HepG2 (cell line): ENCODE results near the gene ZNHIT1. TPM values are rescaled to one million over a fixed set of nuclear protein-coding genes. Genes with fewer than 3 reads are reported as not detected.
A peak's percentile ranks its signal among the peaks of the same experiment; 100 is the strongest.

ENCODE experiments used
- ATAC-seq: fragments of 200-7000 bp; cut with Tn5 transposase; 3 replicates; pipeline ENCODE4 v1.9.1; 2020; ENCODE audit warnings: mild to moderate bottlenecking, moderate library complexity
- BruUV-seq: library from RNA; stranded (reverse); fragments of 400-500 nt; replicated peaks from 2 replicates; lab custom pipeline; 2021; lab: Mats Ljungman, UMichigan
- CTCF ChIA-PET: fragments of 300-600 bp; formaldehyde crosslinking; extraction: SDS; loops from one replicate; lab custom pipeline; 2021; ENCODE audit warnings: low total read pairs, inconsistent platforms, low intra/inter-chr PET ratio; lab: Yijun Ruan, JAX
- POLR2A ChIA-PET: fragments of 350-600 bp; sonication (Branson Sonifier 250); formaldehyde crosslinking; loops from one replicate; lab custom pipeline; 2020; ENCODE audit warnings: antibody characterized with exemption, inconsistent platforms; lab: Yijun Ruan, JAX
- DNase-seq: peaks from one replicate; pipeline ENCODE4 v3.0.0-alpha.2; 2015; ENCODE audit warnings: low spot score
- FAIRE-seq: peaks from 3 replicates; lab custom pipeline; 2011; peaks lifted over from hg19 to GRCh38; lab: Jason Lieb, UNC
- H2AFZ ChIP-seq: one replicate; pipeline ENCODE4 v1.6.1; 2011; ENCODE audit warnings: low read length, inconsistent platforms
- H3K27ac ChIP-seq: fragments of 300-600 bp; 3 replicates; pipeline ENCODE4 v1.8.0; 2011; ENCODE audit warnings: mixed run types, mild to moderate bottlenecking, mixed read lengths, low read length, inconsistent platforms; ENCODE audit not compliant: insufficient read depth; ENCODE audit errors: extremely low read length
- H3K27me3 ChIP-seq, 2 experiments: fragments of 200-600 bp in 1 of 2; 2 replicates in 1 of 2; 3 replicates in 1 of 2; pipeline versions ENCODE4 v1.6.0 to v1.8.0; 2011; ENCODE audit warnings: low read length in 2 of 2, mild to moderate bottlenecking in 2 of 2, moderate library complexity in 2 of 2, inconsistent platforms in 1 of 2; ENCODE audit not compliant: insufficient read depth in 2 of 2, control insufficient read depth in 1 of 2
- H3K36me3 ChIP-seq, 2 experiments: fragments of 200-600 bp in 1 of 2; replicated peaks in 1 of 2; 2 replicates in 1 of 2; 3 replicates in 1 of 2; pipeline versions ENCODE4 v1.5.1 to v1.8.0; 2011; ENCODE audit warnings: low read length in 2 of 2, inconsistent platforms in 1 of 2; ENCODE audit not compliant: insufficient read depth in 2 of 2, control insufficient read depth in 1 of 2
- H3K4me1 ChIP-seq: 2 replicates; pipeline ENCODE4 v1.5.1; 2012; ENCODE audit warnings: low read length, inconsistent platforms; ENCODE audit not compliant: insufficient read depth
- H3K4me2 ChIP-seq: 2 replicates; pipeline ENCODE4 v1.6.0; 2011; ENCODE audit warnings: low read depth, low read length, inconsistent platforms
- H3K4me3 ChIP-seq, 3 experiments: fragments of 200-600 bp in 1 of 3; sonication (generic), shearing (Covaris generic) in 1 of 3; replicated peaks in 1 of 3; 2 replicates each; pipeline ENCODE4 v1.5.1; 2011 to 2016; ENCODE audit warnings: low read length in 3 of 3, inconsistent platforms in 2 of 3, low read depth in 2 of 3, mild to moderate bottlenecking in 2 of 3, control low read depth in 1 of 3, mixed read lengths in 1 of 3; ENCODE audit not compliant: insufficient read depth in 1 of 3
- H3K79me2 ChIP-seq: one replicate; pipeline ENCODE4 v1.6.1; 2011; ENCODE audit warnings: low read length, inconsistent platforms; ENCODE audit not compliant: insufficient read depth
- H3K9ac ChIP-seq: 2 replicates; pipeline ENCODE4 v1.6.0; 2011; ENCODE audit warnings: mild to moderate bottlenecking, low read depth, low read length, inconsistent platforms; ENCODE audit not compliant: insufficient read depth
- H3K9me3 ChIP-seq: 2 replicates; pipeline ENCODE4 v1.5.1; 2012; ENCODE audit warnings: mild to moderate bottlenecking, low read length
- H4K20me1 ChIP-seq: 2 replicates; pipeline ENCODE4 v1.6.0; 2011; ENCODE audit warnings: inconsistent platforms, mild to moderate bottlenecking, low read length, moderate library complexity; ENCODE audit not compliant: insufficient read depth
- SMARCE1 ChIP-seq: fragments of 450-650 bp; IDR thresholded peaks from 2 replicates; pipeline ENCODE4 v1.6.1; 2017; ENCODE audit warnings: borderline replicate concordance
- ZNF382 ChIP-seq: sonication (generic); formaldehyde crosslinking; IDR thresholded peaks from 2 replicates; pipeline ENCODE4 v1.5.0; 2020; ENCODE audit warnings: missing genetic modification reagents, mild to moderate bottlenecking, borderline replicate concordance
- ZNF441 ChIP-seq: sonication (generic); formaldehyde crosslinking; IDR thresholded peaks from 2 replicates; pipeline ENCODE4 v1.7.0; 2021; ENCODE audit warnings: missing genetic modification reagents, borderline replicate concordance
- ZNF761 ChIP-seq: sonication (generic); formaldehyde crosslinking; conservative IDR thresholded peaks from 2 replicates; pipeline ENCODE4 v1.4.0; 2020; ENCODE audit warnings: mild to moderate bottlenecking, missing genetic modification reagents
- WGBS: methylation state at CpG from one replicate; pipeline ENCODE4 v1.1.6; 2017; ENCODE audit warnings: low lambda C conversion rate; 5-methylcytosine and 5-hydroxymethylcytosine counted together
- in situ Hi-C: cut with HindIII; loops from 2 replicates; pipeline ENCODE4 v1.10.0; 2017; ENCODE audit warnings: low pct_unique_long_range_greater_than_20kb; ENCODE audit not compliant: extremely low pct_ligation_motif_present
- intact Hi-C: fragments of 100-400 bp; cut with micrococcal nuclease; formaldehyde crosslinking; loops from one replicate; pipeline ENCODE4 v1.10.0; 2022; ENCODE audit not compliant: unreplicated experiment
- polyA plus RNA-seq, 8 experiments: library from polyadenylated mRNA; depleted of rRNA in 3 of 8; stranded (reverse) in 7 of 8; unstranded in 1 of 8; fragments of >200 nt; fragmentation: Illumina TruSeq in 4 of 8; extraction: Trizol in 4 of 8; gene quantifications; 2 replicates each; pipeline versions ENCODE4 v1.2.1 to v1.2.3, GENCODE V29; 2011 to 2016; ENCODE audit warnings: low read depth in 4 of 8, missing spikeins in 1 of 8, mixed read lengths in 1 of 8; ENCODE audit not compliant: insufficient read depth in 1 of 8
- total RNA-seq, 5 experiments: library from RNA; depleted of rRNA; stranded (reverse); fragments of >200 nt; fragmentation: Illumina TruSeq; extraction: Trizol; gene quantifications; 2 replicates each; pipeline ENCODE4 v1.2.3, GENCODE V29; 2016; ENCODE audit warnings: low read depth in 1 of 5
- TF ChIP-seq, protein P1 (sequence below): sonication (generic); formaldehyde crosslinking; IDR thresholded peaks from 2 replicates; pipeline ENCODE4 v1.4.0; 2020; ENCODE audit warnings: missing genetic modification reagents
- TF ChIP-seq, protein P2 (sequence below): sonication (generic); formaldehyde crosslinking; IDR thresholded peaks from 2 replicates; pipeline ENCODE4 v1.5.0; 2020; ENCODE audit warnings: mild to moderate bottlenecking, missing genetic modification reagents, moderate library complexity

ZNHIT1 gene
- total and polyA plus RNA-seq, 2 of the 13 experiments (the other 11 are each of a cell fraction or from before 2014, with no cell fraction given) = 32.5 to 64.5 TPM

DNA sequence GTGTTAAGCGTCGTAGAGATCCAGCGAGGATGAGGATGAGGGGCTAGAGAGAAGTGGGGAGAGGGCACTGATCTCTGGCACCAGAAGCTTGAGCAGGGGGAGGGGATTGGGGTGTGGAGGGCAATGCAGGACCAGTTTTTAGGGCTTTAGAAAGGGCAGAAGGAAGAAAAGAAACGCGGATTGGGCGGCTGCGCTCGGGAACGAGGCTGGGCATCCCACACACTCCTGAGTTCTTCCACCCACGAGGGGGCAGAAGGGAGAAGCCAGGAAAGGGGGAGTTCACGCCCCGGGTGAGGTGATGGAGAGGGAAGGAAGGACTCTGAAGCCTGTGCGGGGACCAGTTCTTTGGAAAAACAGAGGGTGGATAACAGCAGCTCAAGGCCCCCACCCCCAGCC lies 46.5 kb upstream of the ZNHIT1 start:
- Histone ChIP-seq H3K4me3 (no peak overlapping the region), H3K9me3 (no peaks in the 10 kb centered on the region), H3K4me2 (no peak overlapping the region), H3K27me3 (peaks cover 15 to 82% of the 10 kb centered on the region in 2 experiments), H3K36me3 (no peaks in the 10 kb centered on the region), H2AFZ (no peak overlapping the region), H3K4me1 (peaks cover 48% of the 10 kb centered on the region), H4K20me1 (no peaks in the 10 kb centered on the region), H3K79me2 (no peaks in the 10 kb centered on the region), H3K27ac (no peak overlapping the region), H3K9ac (no peak overlapping the region)
- no peak for FAIRE-seq
- TF ChIP-seq ZNF441 (CRISPR knock-in tag) (no peak), ZNF382 (CRISPR knock-in tag) (no peak), ZNF761 (CRISPR knock-in tag) (no peak), SMARCE1 (no peak)
- TF ChIP-seq, protein P1, sequence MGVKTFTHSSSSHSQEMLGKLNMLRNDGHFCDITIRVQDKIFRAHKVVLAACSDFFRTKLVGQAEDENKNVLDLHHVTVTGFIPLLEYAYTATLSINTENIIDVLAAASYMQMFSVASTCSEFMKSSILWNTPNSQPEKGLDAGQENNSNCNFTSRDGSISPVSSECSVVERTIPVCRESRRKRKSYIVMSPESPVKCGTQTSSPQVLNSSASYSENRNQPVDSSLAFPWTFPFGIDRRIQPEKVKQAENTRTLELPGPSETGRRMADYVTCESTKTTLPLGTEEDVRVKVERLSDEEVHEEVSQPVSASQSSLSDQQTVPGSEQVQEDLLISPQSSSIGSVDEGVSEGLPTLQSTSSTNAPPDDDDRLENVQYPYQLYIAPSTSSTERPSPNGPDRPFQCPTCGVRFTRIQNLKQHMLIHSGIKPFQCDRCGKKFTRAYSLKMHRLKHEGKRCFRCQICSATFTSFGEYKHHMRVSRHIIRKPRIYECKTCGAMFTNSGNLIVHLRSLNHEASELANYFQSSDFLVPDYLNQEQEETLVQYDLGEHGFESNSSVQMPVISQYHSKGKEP (CRISPR knock-in tag) = no peak
- TF ChIP-seq, protein P2, sequence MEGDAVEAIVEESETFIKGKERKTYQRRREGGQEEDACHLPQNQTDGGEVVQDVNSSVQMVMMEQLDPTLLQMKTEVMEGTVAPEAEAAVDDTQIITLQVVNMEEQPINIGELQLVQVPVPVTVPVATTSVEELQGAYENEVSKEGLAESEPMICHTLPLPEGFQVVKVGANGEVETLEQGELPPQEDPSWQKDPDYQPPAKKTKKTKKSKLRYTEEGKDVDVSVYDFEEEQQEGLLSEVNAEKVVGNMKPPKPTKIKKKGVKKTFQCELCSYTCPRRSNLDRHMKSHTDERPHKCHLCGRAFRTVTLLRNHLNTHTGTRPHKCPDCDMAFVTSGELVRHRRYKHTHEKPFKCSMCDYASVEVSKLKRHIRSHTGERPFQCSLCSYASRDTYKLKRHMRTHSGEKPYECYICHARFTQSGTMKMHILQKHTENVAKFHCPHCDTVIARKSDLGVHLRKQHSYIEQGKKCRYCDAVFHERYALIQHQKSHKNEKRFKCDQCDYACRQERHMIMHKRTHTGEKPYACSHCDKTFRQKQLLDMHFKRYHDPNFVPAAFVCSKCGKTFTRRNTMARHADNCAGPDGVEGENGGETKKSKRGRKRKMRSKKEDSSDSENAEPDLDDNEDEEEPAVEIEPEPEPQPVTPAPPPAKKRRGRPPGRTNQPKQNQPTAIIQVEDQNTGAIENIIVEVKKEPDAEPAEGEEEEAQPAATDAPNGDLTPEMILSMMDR (CRISPR knock-in tag) = peak; percentile 38; the same call in 1 of the 2 replicates
- no peak for DNase-seq
- in situ Hi-C loops = no loop called here
- intact Hi-C loops = no loop called here
- no TSS peak for BruUV-seq
- WGBS = 17% methylated on average over 12 of the region's 13 CpGs
- ATAC-seq = no peak
- ChIA-PET POLR2A (no interaction called here), CTCF (interaction anchor here (1.6 kb wide), 1 partner anchor 21 kb away, joined by 4 read pairs; no protein-coding TSS in a partner anchor)
